Panc1 (cell line): ENCODE results near the gene SSH3. TPM values are rescaled to one million over a fixed set of nuclear protein-coding genes. Genes with fewer than 3 reads are reported as not detected.

Experiments
- ATAC-seq: fragments of 200-7000 bp; cut with Tn5 transposase; 2 replicates; pipeline ENCODE4 v1.9.1; 2020; ENCODE audit warnings: mild to moderate bottlenecking, moderate library complexity
- BruUV-seq: library from RNA; stranded (reverse); fragments of 400-500 nt; replicated peaks from 2 replicates; lab custom pipeline; 2021; lab: Mats Ljungman, UMichigan
- CTCF ChIA-PET: fragments of 300-600 bp; sonication (Branson Sonifier 250); formaldehyde crosslinking; loops from one replicate; lab custom pipeline; 2022; ENCODE audit warnings: antibody characterized with exemption; lab: Charles Lee
- POLR2A ChIA-PET: fragments of 300-600 bp; sonication (Branson Sonifier 250); formaldehyde crosslinking; loops from one replicate; lab custom pipeline; 2022; ENCODE audit warnings: antibody characterized with exemption; lab: Charles Lee
- DNase-seq: peaks from one replicate; pipeline ENCODE4 v3.0.0-alpha.2; 2010; ENCODE audit warnings: low read depth, low spot score
- H3K27ac ChIP-seq: 2 replicates; pipeline ENCODE4 v1.5.1; 2011; ENCODE audit warnings: mild to moderate bottlenecking, low read length, inconsistent platforms
- H3K27me3 ChIP-seq: fragments of 200-500 bp; sonication (Bioruptor generic); 2 replicates; pipeline ENCODE4 v1.6.0; 2014; ENCODE audit warnings: low read length, inconsistent platforms; ENCODE audit not compliant: control insufficient read depth, insufficient read depth
- H3K36me3 ChIP-seq: fragments of 200-500 bp; sonication (Bioruptor generic); 2 replicates; pipeline ENCODE4 v1.5.1; 2014; ENCODE audit warnings: inconsistent platforms, mild to moderate bottlenecking, low read length, moderate library complexity; ENCODE audit not compliant: control insufficient read depth, insufficient read depth
- H3K4me1 ChIP-seq: 2 replicates; pipeline ENCODE4 v1.5.1; 2011; ENCODE audit warnings: inconsistent platforms, mild to moderate bottlenecking, low read length, moderate library complexity; ENCODE audit not compliant: control insufficient read depth, insufficient read depth
- H3K4me3 ChIP-seq, 2 experiments: 2 replicates each; pipeline ENCODE4 v1.5.1; 2011 to 2012; ENCODE audit warnings: low read depth in 2 of 2, low read length in 2 of 2, mild to moderate bottlenecking in 2 of 2, inconsistent platforms in 1 of 2, moderate library complexity in 1 of 2
- H3K9me3 ChIP-seq: fragments of 200-500 bp; sonication (Bioruptor generic); 2 replicates; pipeline ENCODE4 v1.5.1; 2014; ENCODE audit warnings: low read depth, mild to moderate bottlenecking, inconsistent platforms, low read length, moderate library complexity; ENCODE audit not compliant: control insufficient read depth, insufficient read depth
- POLR2AphosphoS5 ChIP-seq: IDR thresholded peaks from 2 replicates; pipeline ENCODE4 v1.6.1; 2012; ENCODE audit warnings: mild to moderate bottlenecking, low read depth, low read length, moderate library complexity
- SIN3A ChIP-seq: IDR thresholded peaks from 2 replicates; pipeline ENCODE4 v1.6.1; 2012; ENCODE audit warnings: low read depth, mild to moderate bottlenecking, low read length, moderate library complexity, borderline replicate concordance; ENCODE audit not compliant: insufficient read depth
- TCF7L2 ChIP-seq: IDR thresholded peaks from 2 replicates; pipeline ENCODE4 v1.6.1; 2011; ENCODE audit warnings: mild to moderate bottlenecking, low read depth, low read length, inconsistent platforms
- in situ Hi-C: cut with HindIII; loops from 2 replicates; pipeline ENCODE4 v1.10.0; 2016; ENCODE audit warnings: low sequenced_read_pairs, low pct_unique_long_range_greater_than_20kb
- intact Hi-C: fragments of 100-400 bp; cut with micrococcal nuclease; formaldehyde crosslinking; loops from one replicate; pipeline ENCODE4 v1.10.0; 2022; ENCODE audit not compliant: unreplicated experiment
- total RNA-seq: library from RNA; stranded (reverse); gene quantifications from one replicate; pipeline ENCODE4 v1.2.1, GENCODE V29; 2021; ENCODE audit not compliant: unreplicated experiment
- TF ChIP-seq, protein P1 (sequence below): fragments of 450-650 bp; IDR thresholded peaks from 2 replicates; pipeline ENCODE4 v1.5.1; 2017; ENCODE audit warnings: mild to moderate bottlenecking
- TF ChIP-seq, protein P2 (sequence below), 2 experiments: IDR thresholded peaks; 2 replicates each; pipeline ENCODE4 v1.6.1; 2011 to 2012; ENCODE audit warnings: low read depth in 2 of 2, control low read depth in 1 of 2, low read length in 1 of 2, mild to moderate bottlenecking in 1 of 2, moderate library complexity in 1 of 2; ENCODE audit not compliant: insufficient read depth in 1 of 2

SSH3 gene
- total RNA-seq, 1 experiment from 2014 or later = 79.8 TPM

DNA sequence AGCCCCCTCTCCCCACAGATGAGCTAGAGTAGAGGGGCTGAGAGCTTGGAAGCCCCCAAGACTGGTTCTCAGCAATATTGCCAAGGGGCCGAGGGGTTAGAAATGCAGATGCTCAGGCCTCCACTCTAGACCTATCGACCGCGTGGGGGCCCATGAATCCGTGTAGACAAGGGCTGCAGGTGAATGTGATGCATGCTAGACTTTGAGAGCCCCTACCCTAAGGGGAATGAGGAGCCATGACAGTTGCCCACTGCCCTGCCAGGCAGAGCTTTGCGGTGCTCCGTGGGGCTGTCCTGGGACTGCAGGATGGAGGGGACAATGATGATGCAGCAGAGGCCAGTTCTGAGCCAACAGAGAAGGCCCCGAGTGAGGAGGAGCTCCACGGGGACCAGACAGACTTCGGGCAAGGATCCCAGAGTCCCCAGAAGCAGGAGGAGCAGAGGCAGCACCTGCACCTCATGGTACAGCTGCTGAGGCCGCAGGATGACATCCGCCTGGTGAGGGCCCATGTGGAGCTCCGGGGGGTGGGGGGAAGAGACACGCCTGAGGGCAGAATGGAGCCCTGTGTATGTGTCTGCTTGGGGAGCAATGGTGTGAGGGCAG, 1.3 kb downstream of the SSH3 start:
- H3K9me3 ChIP-seq = no peaks in the 10 kb centered on the region
- CTCF ChIA-PET = no interaction called here

DNA sequence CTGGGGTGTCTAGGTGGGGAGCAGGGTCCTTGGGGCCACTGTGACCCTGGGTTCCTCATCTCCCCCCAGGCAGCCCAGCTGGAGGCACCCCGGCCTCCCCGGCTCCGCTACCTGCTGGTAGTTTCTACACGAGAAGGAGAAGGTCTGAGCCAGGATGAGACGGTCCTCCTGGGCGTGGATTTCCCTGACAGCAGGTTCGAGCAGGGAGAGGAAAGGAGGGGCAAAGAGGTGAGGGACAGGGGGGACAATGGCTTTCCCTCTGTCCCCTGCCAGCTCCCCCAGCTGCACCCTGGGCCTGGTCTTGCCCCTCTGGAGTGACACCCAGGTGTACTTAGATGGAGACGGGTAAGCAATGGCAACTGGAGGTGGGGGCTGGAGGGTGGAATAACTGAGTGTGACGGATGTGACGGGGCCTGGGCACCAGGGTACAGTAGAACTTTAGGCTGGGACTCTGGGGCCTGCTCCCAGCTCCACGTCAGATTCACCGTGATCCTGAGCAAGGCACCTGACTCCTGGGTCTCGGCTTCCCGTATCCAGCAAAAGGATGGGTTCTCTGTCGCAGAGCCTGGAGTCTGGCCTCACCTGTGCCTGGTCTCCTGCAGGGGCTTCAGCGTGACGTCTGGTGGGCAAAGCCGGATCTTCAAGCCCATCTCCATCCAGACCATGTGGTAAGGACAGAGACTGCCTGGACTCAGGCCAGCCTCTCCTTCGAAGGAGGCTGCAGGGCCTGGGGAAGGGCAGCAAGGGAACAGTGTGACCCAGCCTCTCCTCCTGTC, 3.6 kb downstream of the SSH3 start:
- BruUV-seq = no TSS peak
- ATAC-seq (no peak), DNase-seq (no peak)
- ChIA-PET POLR2A (no interaction called here), CTCF (no interaction called here)
- H3K9me3 ChIP-seq = no peaks in the 10 kb centered on the region
- no peaks in the 10 kb centered on the region; the same call in 1 of the 2 replicates for H3K36me3 ChIP-seq
- intact Hi-C loops (no loop called here), in situ Hi-C loops (no loop called here)
- H3K27ac ChIP-seq = no peak overlapping the region
- TF ChIP-seq SIN3A = no peak
- TF ChIP-seq, protein P1, sequence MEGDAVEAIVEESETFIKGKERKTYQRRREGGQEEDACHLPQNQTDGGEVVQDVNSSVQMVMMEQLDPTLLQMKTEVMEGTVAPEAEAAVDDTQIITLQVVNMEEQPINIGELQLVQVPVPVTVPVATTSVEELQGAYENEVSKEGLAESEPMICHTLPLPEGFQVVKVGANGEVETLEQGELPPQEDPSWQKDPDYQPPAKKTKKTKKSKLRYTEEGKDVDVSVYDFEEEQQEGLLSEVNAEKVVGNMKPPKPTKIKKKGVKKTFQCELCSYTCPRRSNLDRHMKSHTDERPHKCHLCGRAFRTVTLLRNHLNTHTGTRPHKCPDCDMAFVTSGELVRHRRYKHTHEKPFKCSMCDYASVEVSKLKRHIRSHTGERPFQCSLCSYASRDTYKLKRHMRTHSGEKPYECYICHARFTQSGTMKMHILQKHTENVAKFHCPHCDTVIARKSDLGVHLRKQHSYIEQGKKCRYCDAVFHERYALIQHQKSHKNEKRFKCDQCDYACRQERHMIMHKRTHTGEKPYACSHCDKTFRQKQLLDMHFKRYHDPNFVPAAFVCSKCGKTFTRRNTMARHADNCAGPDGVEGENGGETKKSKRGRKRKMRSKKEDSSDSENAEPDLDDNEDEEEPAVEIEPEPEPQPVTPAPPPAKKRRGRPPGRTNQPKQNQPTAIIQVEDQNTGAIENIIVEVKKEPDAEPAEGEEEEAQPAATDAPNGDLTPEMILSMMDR = no peak
- TF ChIP-seq, protein P2, sequence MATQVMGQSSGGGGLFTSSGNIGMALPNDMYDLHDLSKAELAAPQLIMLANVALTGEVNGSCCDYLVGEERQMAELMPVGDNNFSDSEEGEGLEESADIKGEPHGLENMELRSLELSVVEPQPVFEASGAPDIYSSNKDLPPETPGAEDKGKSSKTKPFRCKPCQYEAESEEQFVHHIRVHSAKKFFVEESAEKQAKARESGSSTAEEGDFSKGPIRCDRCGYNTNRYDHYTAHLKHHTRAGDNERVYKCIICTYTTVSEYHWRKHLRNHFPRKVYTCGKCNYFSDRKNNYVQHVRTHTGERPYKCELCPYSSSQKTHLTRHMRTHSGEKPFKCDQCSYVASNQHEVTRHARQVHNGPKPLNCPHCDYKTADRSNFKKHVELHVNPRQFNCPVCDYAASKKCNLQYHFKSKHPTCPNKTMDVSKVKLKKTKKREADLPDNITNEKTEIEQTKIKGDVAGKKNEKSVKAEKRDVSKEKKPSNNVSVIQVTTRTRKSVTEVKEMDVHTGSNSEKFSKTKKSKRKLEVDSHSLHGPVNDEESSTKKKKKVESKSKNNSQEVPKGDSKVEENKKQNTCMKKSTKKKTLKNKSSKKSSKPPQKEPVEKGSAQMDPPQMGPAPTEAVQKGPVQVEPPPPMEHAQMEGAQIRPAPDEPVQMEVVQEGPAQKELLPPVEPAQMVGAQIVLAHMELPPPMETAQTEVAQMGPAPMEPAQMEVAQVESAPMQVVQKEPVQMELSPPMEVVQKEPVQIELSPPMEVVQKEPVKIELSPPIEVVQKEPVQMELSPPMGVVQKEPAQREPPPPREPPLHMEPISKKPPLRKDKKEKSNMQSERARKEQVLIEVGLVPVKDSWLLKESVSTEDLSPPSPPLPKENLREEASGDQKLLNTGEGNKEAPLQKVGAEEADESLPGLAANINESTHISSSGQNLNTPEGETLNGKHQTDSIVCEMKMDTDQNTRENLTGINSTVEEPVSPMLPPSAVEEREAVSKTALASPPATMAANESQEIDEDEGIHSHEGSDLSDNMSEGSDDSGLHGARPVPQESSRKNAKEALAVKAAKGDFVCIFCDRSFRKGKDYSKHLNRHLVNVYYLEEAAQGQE (IDR thresholded peaks at IDR 0.05; ENCODE audit: insufficient read depth in 1 of 2, low read depth in 2 of 2, low read length in 1 of 2) = no peak
- no peak for TF ChIP-seq POLR2AphosphoS5
- TF ChIP-seq TCF7L2 = no peak
- H3K4me3 ChIP-seq = no peak overlapping the region
- H3K27me3 ChIP-seq = no peaks in the 10 kb centered on the region
- peaks cover 20% of the 10 kb centered on the region for H3K4me1 ChIP-seq

More for the DNA sequence above, 1.3 kb downstream of the SSH3 start:
- intact Hi-C loops = no loop called here
- Histone ChIP-seq H3K4me3 (peak overlapping the region; percentile 74 to 85), H3K27me3 (no peaks in the 10 kb centered on the region), H3K27ac (peak overlapping the region; percentile 83), H3K36me3 (no peaks in the 10 kb centered on the region; the same call in 1 of the 2 replicates), H3K4me1 (peaks cover 27% of the 10 kb centered on the region)
- BruUV-seq = TSS peak; percentile 54
- ATAC-seq (no peak), DNase-seq (no peak)
- POLR2A ChIA-PET = interaction anchor here (0.7 kb wide), 1 partner anchor 47 kb away, joined by 3 read pairs; no protein-coding TSS in a partner anchor
- in situ Hi-C loops = no loop called here
- TF ChIP-seq SIN3A (no peak), POLR2AphosphoS5 (no peak), TCF7L2 (no peak)
- TF ChIP-seq, protein P2 (IDR thresholded peaks at IDR 0.05; ENCODE audit: insufficient read depth in 1 of 2, low read depth in 2 of 2, low read length in 1 of 2) = no peak
- TF ChIP-seq, protein P1 = no peak
